ENCODE data around the gene TECPR1. TPM values are rescaled to one million over a fixed set of nuclear protein-coding genes. Genes with fewer than 3 reads are reported as not detected.
A peak's percentile ranks its signal among the peaks of the same experiment; 100 is the strongest.

The TECPR1 gene
- total and polyA plus RNA-seq, 2 experiments from 2014 or later: 8.2 to 27.8 TPM

- 96 to 98% methylated on average over 32 of the region's 32 CpGs for WGBS, 2 experiments (ENCODE audit: low coverage in 1 of 2, low lambda C conversion rate in 2 of 2, missing lambda C conversion rate in 2 of 2)
- Histone ChIP-seq H4K20me1 (ENCODE audit: insufficient read depth) (no peaks in the 10 kb centered on the region), H3K9ac (no peak overlapping the region), H3K9me3 (ENCODE audit: low read depth) (no peaks in the 10 kb centered on the region), H3K4me2 (ENCODE audit: unreplicated experiment) (no peak overlapping the region), H3K27me3 (replicated peaks; ENCODE audit: insufficient read depth) (no peaks in the 10 kb centered on the region), H3K36me3 (ENCODE audit: low read depth) (no peaks in the 10 kb centered on the region), H3K9me2 (ENCODE audit: insufficient read depth) (no peaks in the 10 kb centered on the region), H2AFZ (no peak overlapping the region), H3F3A (ENCODE audit: insufficient read depth) (no peaks in the 10 kb centered on the region), H3K4me3 (no peak overlapping the region), H3K4me1 (ENCODE audit: insufficient read depth) (no peaks in the 10 kb centered on the region), H3K79me2 (ENCODE audit: insufficient read depth) (no peaks in the 10 kb centered on the region), H3K27ac (no peak overlapping the region)
- TF ChIP-seq EZH2phosphoT487 (IDR thresholded peaks at IDR 0.05; ENCODE audit: insufficient read depth, low read depth): no peak
- TF ChIP-seq EZH2 (IDR thresholded peaks at IDR 0.05; ENCODE audit: insufficient read depth, poor library complexity, severe bottlenecking): no peak
- in situ Hi-C loops (cut with MboI): no loop called here
- no peak for DNase-seq
Measured at GRCh38 chr7:98191668-98192431, 60.2 kb downstream of the TECPR1 start.

GRCh38 chr7:98189559-98189958 is 62.5 kb downstream of the TECPR1 start:
- H2AFZ ChIP-seq: no peak overlapping the region
- no peaks in the 10 kb centered on the region for H4K20me1 ChIP-seq (ENCODE audit: insufficient read depth)
- H3K9ac ChIP-seq: no peak overlapping the region
- H3F3A ChIP-seq (ENCODE audit: insufficient read depth): peaks cover 6% of the 10 kb centered on the region; the same call in 1 of the 2 replicates
- H3K4me2 ChIP-seq (ENCODE audit: unreplicated experiment): no peak overlapping the region
- no peak overlapping the region for H3K27ac ChIP-seq
- H3K36me3 ChIP-seq (ENCODE audit: low read depth): no peaks in the 10 kb centered on the region
- no peaks in the 10 kb centered on the region for H3K79me2 ChIP-seq (ENCODE audit: insufficient read depth)
- no peaks in the 10 kb centered on the region for H3K4me1 ChIP-seq (ENCODE audit: insufficient read depth)
- in situ Hi-C loops (cut with MboI): no loop called here
- no peaks in the 10 kb centered on the region for H3K27me3 ChIP-seq (replicated peaks; ENCODE audit: insufficient read depth)
- TF ChIP-seq EZH2phosphoT487 (IDR thresholded peaks at IDR 0.05; ENCODE audit: insufficient read depth, low read depth) (no peak), EZH2 (IDR thresholded peaks at IDR 0.05; ENCODE audit: insufficient read depth, poor library complexity, severe bottlenecking) (no peak)
- no peak overlapping the region for H3K4me3 ChIP-seq
- H3K9me3 ChIP-seq (ENCODE audit: low read depth): no peaks in the 10 kb centered on the region
- WGBS, 2 experiments (ENCODE audit: low coverage in 1 of 2, low lambda C conversion rate in 2 of 2, missing lambda C conversion rate in 2 of 2): 91 to 92% methylated on average over 11 of the region's 11 CpGs
- H3K9me2 ChIP-seq (ENCODE audit: insufficient read depth): no peaks in the 10 kb centered on the region
- DNase-seq: no peak

- no peak for TF ChIP-seq EZH2 (IDR thresholded peaks at IDR 0.05; ENCODE audit: insufficient read depth, poor library complexity, severe bottlenecking)
- TF ChIP-seq EZH2phosphoT487 (IDR thresholded peaks at IDR 0.05; ENCODE audit: insufficient read depth, low read depth): no peak
- Histone ChIP-seq H3K4me3 (no peak overlapping the region), H3K79me2 (ENCODE audit: insufficient read depth) (no peaks in the 10 kb centered on the region), H3K9me2 (ENCODE audit: insufficient read depth) (no peaks in the 10 kb centered on the region), H3K27me3 (replicated peaks; ENCODE audit: insufficient read depth) (no peaks in the 10 kb centered on the region), H3K9me3 (ENCODE audit: low read depth) (no peaks in the 10 kb centered on the region), H2AFZ (no peak overlapping the region; the same call in 1 of the 2 replicates), H4K20me1 (ENCODE audit: insufficient read depth) (no peaks in the 10 kb centered on the region), H3K4me2 (ENCODE audit: unreplicated experiment) (peak overlapping the region; percentile 2), H3K36me3 (ENCODE audit: low read depth) (no peaks in the 10 kb centered on the region), H3K9ac (no peak overlapping the region), H3K4me1 (ENCODE audit: insufficient read depth) (no peaks in the 10 kb centered on the region), H3K27ac (peak overlapping the region; percentile 54; the same call in 1 of the 2 replicates), H3F3A (ENCODE audit: insufficient read depth) (peaks cover 6% of the 10 kb centered on the region; the same call in 1 of the 2 replicates)
- WGBS, 2 experiments (ENCODE audit: low coverage in 1 of 2, low lambda C conversion rate in 2 of 2, missing lambda C conversion rate in 2 of 2): 91 to 92% methylated on average over 1 of the region's 1 CpG
- in situ Hi-C loops (cut with MboI): no loop called here
- no peak for DNase-seq
Measured at GRCh38 chr7:98187138-98187502, 64.9 kb downstream of the TECPR1 start.

GRCh38 chr7:98186452-98187137 is 65.4 kb downstream of the TECPR1 start:
- Histone ChIP-seq H3K9me2 (ENCODE audit: insufficient read depth) (no peaks in the 10 kb centered on the region), H3K4me3 (no peak overlapping the region), H3K27me3 (replicated peaks; ENCODE audit: insufficient read depth) (no peaks in the 10 kb centered on the region), H3K4me1 (ENCODE audit: insufficient read depth) (no peaks in the 10 kb centered on the region), H3K36me3 (ENCODE audit: low read depth) (no peaks in the 10 kb centered on the region), H3K27ac (peak overlapping the region; percentile 54), H3K9me3 (ENCODE audit: low read depth) (no peaks in the 10 kb centered on the region), H4K20me1 (ENCODE audit: insufficient read depth) (no peaks in the 10 kb centered on the region), H3K4me2 (ENCODE audit: unreplicated experiment) (peak overlapping the region; percentile 2), H2AFZ (no peak overlapping the region; the same call in 1 of the 2 replicates), H3K79me2 (ENCODE audit: insufficient read depth) (no peaks in the 10 kb centered on the region), H3K9ac (peak overlapping the region; percentile 23; the same call in 1 of the 2 replicates), H3F3A (ENCODE audit: insufficient read depth) (peaks cover 6% of the 10 kb centered on the region; the same call in 1 of the 2 replicates)
- in situ Hi-C loops (cut with MboI): no loop called here
- DNase-seq: peak; percentile 58
- WGBS, 2 experiments (ENCODE audit: low coverage in 1 of 2, low lambda C conversion rate in 2 of 2, missing lambda C conversion rate in 2 of 2): 75 to 85% methylated on average over 9 of the region's 9 CpGs
- TF ChIP-seq EZH2phosphoT487 (IDR thresholded peaks at IDR 0.05; ENCODE audit: insufficient read depth, low read depth) (no peak), EZH2 (IDR thresholded peaks at IDR 0.05; ENCODE audit: insufficient read depth, poor library complexity, severe bottlenecking) (no peak)

Data from GM23248 (cell line).